SU-DHL-6 (cell line): ENCODE data around the gene ERBB4.

Experiments
- H2AFZ ChIP-seq: fragments of 200-600 bp; sonication (generic); 2 replicates; pipeline ENCODE4 v1.6.1; 2014; ENCODE audit warnings: low read depth, mild to moderate bottlenecking, moderate library complexity, mixed read lengths, antibody characterized with exemption, low read length; ENCODE audit not compliant: severe bottlenecking
- H3F3A ChIP-seq: fragments of 200-600 bp; shearing (Covaris generic); 2 replicates; pipeline ENCODE4 v1.6.0; 2016; ENCODE audit warnings: antibody characterized with exemption, mild to moderate bottlenecking; ENCODE audit not compliant: insufficient read depth
- H3K27ac ChIP-seq: fragments of 200-600 bp; sonication (generic); 2 replicates; pipeline ENCODE4 v1.5.1; 2016; ENCODE audit warnings: low read depth, mild to moderate bottlenecking, low read length, moderate library complexity, mixed read lengths
- H3K27me3 ChIP-seq: fragments of 200-600 bp; sonication (generic), shearing (Covaris generic); 2 replicates; pipeline ENCODE4 v1.6.0; 2014; ENCODE audit warnings: mild to moderate bottlenecking, low read length
- H3K36me3 ChIP-seq: fragments of 200-600 bp; sonication (generic); 2 replicates; pipeline ENCODE4 v1.6.1; 2014; ENCODE audit warnings: mild to moderate bottlenecking, low read length, mixed read lengths
- H3K4me2 ChIP-seq: fragments of 300-600, 200-600 bp; shearing (Covaris generic), sonication (generic); 2 replicates; pipeline ENCODE4 v1.6.0; 2014; ENCODE audit warnings: low read length, low read depth, mild to moderate bottlenecking; ENCODE audit not compliant: poor library complexity, severe bottlenecking
- H3K4me3 ChIP-seq: fragments of 200-600 bp; sonication (generic); 2 replicates; pipeline ENCODE4 v1.5.1; 2014; ENCODE audit warnings: antibody characterized with exemption, low read length, mild to moderate bottlenecking, mixed read lengths; ENCODE audit not compliant: insufficient read depth, poor library complexity, severe bottlenecking
- H3K79me2 ChIP-seq: fragments of 200-600 bp; sonication (generic); 2 replicates; pipeline ENCODE4 v1.6.1; 2014; ENCODE audit warnings: mild to moderate bottlenecking, low read length, moderate library complexity; ENCODE audit not compliant: insufficient read depth
- H3K9ac ChIP-seq: fragments of 200-600 bp; sonication (generic); 2 replicates; pipeline ENCODE4 v1.7.0; 2014; ENCODE audit warnings: mild to moderate bottlenecking, low read length
- H3K9me2 ChIP-seq: fragments of 200-600 bp; sonication (generic); replicated peaks from 2 replicates; pipeline ENCODE4 v1.6.1; 2014; ENCODE audit warnings: low read length; ENCODE audit not compliant: insufficient read depth
- H3K9me3 ChIP-seq: fragments of 200-600 bp; sonication (generic); 2 replicates; pipeline ENCODE4 v1.6.1; 2014; ENCODE audit warnings: low read length, mixed read lengths; ENCODE audit not compliant: insufficient read depth
- H4K20me1 ChIP-seq: fragments of 200-600 bp; sonication (generic); 2 replicates; pipeline ENCODE4 v1.6.1; 2014; ENCODE audit warnings: low read depth, mild to moderate bottlenecking, antibody characterized with exemption, low read length, moderate library complexity, mixed read lengths
- EZH2phosphoT487 ChIP-seq: fragments of 200-600 bp; sonication (generic), shearing (Covaris generic); conservative IDR thresholded peaks from 2 replicates; pipeline ENCODE4 v1.6.1; 2018; ENCODE audit warnings: mild to moderate bottlenecking, antibody characterized with exemption, low read length, moderate library complexity, mixed read lengths
- TF ChIP-seq, protein P1 (sequence below): fragments of 200-600 bp; sonication (generic); IDR thresholded peaks from one replicate; pipeline ENCODE4 v1.5.1; 2017; ENCODE audit warnings: antibody characterized with exemption, mild to moderate bottlenecking, low read length, moderate library complexity; ENCODE audit not compliant: insufficient read depth, poor library complexity, severe bottlenecking

The ERBB4 gene

DNA sequence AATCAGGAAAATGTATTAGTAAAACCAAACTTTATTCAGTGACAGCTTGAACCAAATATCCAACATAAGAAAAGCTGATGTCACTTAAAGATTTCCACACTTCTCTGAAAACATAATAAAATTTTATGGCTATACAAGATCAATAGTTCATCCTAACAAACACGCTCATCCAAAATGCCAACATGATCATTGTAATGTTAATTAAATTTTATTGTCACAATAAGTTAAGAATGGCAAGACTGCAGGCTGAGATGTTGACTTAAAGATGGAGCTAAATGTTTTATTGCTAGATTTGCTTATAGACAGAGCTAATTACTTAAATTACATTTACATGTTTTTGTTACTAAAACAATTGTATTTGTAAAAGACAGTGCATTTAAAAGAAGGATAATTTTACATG is 140.3 kb downstream of the ERBB4 start:
- H3K9ac ChIP-seq: no peak overlapping the region
- no peak overlapping the region for H3K4me2 ChIP-seq
- no peak overlapping the region for H2AFZ ChIP-seq
- no peaks in the 10 kb centered on the region; the same call in 1 of the 2 replicates for H4K20me1 ChIP-seq
- no peaks in the 10 kb centered on the region for H3K27me3 ChIP-seq
- TF ChIP-seq, protein P1, sequence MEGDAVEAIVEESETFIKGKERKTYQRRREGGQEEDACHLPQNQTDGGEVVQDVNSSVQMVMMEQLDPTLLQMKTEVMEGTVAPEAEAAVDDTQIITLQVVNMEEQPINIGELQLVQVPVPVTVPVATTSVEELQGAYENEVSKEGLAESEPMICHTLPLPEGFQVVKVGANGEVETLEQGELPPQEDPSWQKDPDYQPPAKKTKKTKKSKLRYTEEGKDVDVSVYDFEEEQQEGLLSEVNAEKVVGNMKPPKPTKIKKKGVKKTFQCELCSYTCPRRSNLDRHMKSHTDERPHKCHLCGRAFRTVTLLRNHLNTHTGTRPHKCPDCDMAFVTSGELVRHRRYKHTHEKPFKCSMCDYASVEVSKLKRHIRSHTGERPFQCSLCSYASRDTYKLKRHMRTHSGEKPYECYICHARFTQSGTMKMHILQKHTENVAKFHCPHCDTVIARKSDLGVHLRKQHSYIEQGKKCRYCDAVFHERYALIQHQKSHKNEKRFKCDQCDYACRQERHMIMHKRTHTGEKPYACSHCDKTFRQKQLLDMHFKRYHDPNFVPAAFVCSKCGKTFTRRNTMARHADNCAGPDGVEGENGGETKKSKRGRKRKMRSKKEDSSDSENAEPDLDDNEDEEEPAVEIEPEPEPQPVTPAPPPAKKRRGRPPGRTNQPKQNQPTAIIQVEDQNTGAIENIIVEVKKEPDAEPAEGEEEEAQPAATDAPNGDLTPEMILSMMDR: no peak
- no peak for TF ChIP-seq EZH2phosphoT487
- H3K9me2 ChIP-seq: no peaks in the 10 kb centered on the region
- H3F3A ChIP-seq: no peaks in the 10 kb centered on the region
- no peaks in the 10 kb centered on the region for H3K79me2 ChIP-seq
- H3K27ac ChIP-seq: no peak overlapping the region
- no peaks in the 10 kb centered on the region for H3K36me3 ChIP-seq
- no peaks in the 10 kb centered on the region for H3K9me3 ChIP-seq
- H3K4me3 ChIP-seq: no peak overlapping the region

GRCh38 chr2:212392544-212392943 is 146.1 kb downstream of the ERBB4 start:
- H3K27ac ChIP-seq: no peak overlapping the region
- no peaks in the 10 kb centered on the region for H3K27me3 ChIP-seq
- no peak overlapping the region for H3K4me2 ChIP-seq
- H3K36me3 ChIP-seq: no peaks in the 10 kb centered on the region
- no peaks in the 10 kb centered on the region for H3F3A ChIP-seq
- H3K79me2 ChIP-seq: no peaks in the 10 kb centered on the region
- no peaks in the 10 kb centered on the region for H3K9me3 ChIP-seq
- TF ChIP-seq, protein P1: no peak
- no peak for TF ChIP-seq EZH2phosphoT487
- no peaks in the 10 kb centered on the region for H4K20me1 ChIP-seq
- no peaks in the 10 kb centered on the region for H3K9me2 ChIP-seq
- H2AFZ ChIP-seq: no peak overlapping the region
- H3K9ac ChIP-seq: no peak overlapping the region
- H3K4me3 ChIP-seq: no peak overlapping the region

DNA sequence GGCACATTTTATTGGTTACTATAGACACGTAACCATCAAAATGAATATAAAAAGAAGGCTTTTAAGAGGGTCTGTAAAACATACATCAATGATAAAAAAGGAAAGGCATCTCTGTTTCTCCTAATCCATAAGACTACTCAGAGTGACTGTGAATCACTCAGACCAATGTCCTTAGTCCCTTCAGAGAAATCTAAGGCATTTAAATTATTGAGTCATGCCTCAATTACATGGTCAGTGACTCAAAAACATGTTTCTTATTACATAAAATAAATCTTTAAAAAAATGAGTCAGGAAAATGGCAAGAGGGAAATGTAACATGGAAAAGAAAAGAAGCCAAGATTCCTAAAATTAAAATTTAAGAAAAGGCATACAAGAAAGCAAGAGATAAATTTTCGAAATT is 146.6 kb downstream of the ERBB4 start:
- H3K4me3 ChIP-seq: no peak overlapping the region
- H3K9ac ChIP-seq: no peak overlapping the region
- no peak overlapping the region for H2AFZ ChIP-seq
- H3K27ac ChIP-seq: no peak overlapping the region
- no peaks in the 10 kb centered on the region for H4K20me1 ChIP-seq
- H3K36me3 ChIP-seq: no peaks in the 10 kb centered on the region
- TF ChIP-seq, protein P1: no peak
- TF ChIP-seq EZH2phosphoT487: no peak
- H3K27me3 ChIP-seq: no peaks in the 10 kb centered on the region
- no peaks in the 10 kb centered on the region for H3K9me3 ChIP-seq
- no peak overlapping the region for H3K4me2 ChIP-seq
- H3K79me2 ChIP-seq: no peaks in the 10 kb centered on the region
- H3K9me2 ChIP-seq: no peaks in the 10 kb centered on the region
- H3F3A ChIP-seq: no peaks in the 10 kb centered on the region
